AG09309 (cell line): ENCODE data around the gene SMIM14.
A peak's percentile ranks its signal among the peaks of the same experiment; 100 is the strongest.

Experiments
- DNase-seq: peaks from one replicate; pipeline ENCODE4 v3.0.0-alpha.2; 2010; ENCODE audit warnings: low read depth
- H3K4me3 ChIP-seq: 2 replicates; pipeline ENCODE4 v1.5.1; 2011; ENCODE audit warnings: mild to moderate bottlenecking, low read depth, low read length, moderate library complexity; ENCODE audit not compliant: control insufficient read depth
- CTCF ChIP-seq: IDR thresholded peaks from 2 replicates; pipeline ENCODE4 v1.5.1; 2011; ENCODE audit warnings: mild to moderate bottlenecking, low read depth, low read length, inconsistent platforms; ENCODE audit not compliant: insufficient read depth, control insufficient read depth; ENCODE audit errors: missing control alignments

SMIM14 gene

GRCh38 chr4:39642885-39643552 lies 4.4 kb upstream of the SMIM14 start:
- no peak for TF ChIP-seq CTCF
- H3K4me3 ChIP-seq = no peak overlapping the region
- no peak for DNase-seq

- no peak for DNase-seq
- H3K4me3 ChIP-seq = no peak overlapping the region
- TF ChIP-seq CTCF = no peak
Measured at GRCh38 chr4:39641451-39641850, 2.8 kb upstream of the SMIM14 start.

- H3K4me3 ChIP-seq = peak overlapping the region; percentile 95
Measured at GRCh38 chr4:39637586-39638353, 895 bp downstream of the SMIM14 start.

GRCh38 chr4:39637221-39637585 lies 1.5 kb downstream of the SMIM14 start:
- peak overlapping the region; percentile 95 for H3K4me3 ChIP-seq
- TF ChIP-seq CTCF = no peak
- DNase-seq = no peak

More at GRCh38 chr4:39637586-39638353, 895 bp downstream of the SMIM14 start:
- no peak for DNase-seq
- no peak for TF ChIP-seq CTCF

GRCh38 chr4:39636531-39637184 lies 2.0 kb downstream of the SMIM14 start:
- peak overlapping the region; percentile 95 for H3K4me3 ChIP-seq
- DNase-seq = no peak
- TF ChIP-seq CTCF = no peak

- no peak for TF ChIP-seq CTCF
- no peak for DNase-seq
- H3K4me3 ChIP-seq = no peak overlapping the region
Measured at GRCh38 chr4:39635023-39635422, 3.6 kb downstream of the SMIM14 start.
